ENCODE measurements around the gene FIBP.

DNA sequence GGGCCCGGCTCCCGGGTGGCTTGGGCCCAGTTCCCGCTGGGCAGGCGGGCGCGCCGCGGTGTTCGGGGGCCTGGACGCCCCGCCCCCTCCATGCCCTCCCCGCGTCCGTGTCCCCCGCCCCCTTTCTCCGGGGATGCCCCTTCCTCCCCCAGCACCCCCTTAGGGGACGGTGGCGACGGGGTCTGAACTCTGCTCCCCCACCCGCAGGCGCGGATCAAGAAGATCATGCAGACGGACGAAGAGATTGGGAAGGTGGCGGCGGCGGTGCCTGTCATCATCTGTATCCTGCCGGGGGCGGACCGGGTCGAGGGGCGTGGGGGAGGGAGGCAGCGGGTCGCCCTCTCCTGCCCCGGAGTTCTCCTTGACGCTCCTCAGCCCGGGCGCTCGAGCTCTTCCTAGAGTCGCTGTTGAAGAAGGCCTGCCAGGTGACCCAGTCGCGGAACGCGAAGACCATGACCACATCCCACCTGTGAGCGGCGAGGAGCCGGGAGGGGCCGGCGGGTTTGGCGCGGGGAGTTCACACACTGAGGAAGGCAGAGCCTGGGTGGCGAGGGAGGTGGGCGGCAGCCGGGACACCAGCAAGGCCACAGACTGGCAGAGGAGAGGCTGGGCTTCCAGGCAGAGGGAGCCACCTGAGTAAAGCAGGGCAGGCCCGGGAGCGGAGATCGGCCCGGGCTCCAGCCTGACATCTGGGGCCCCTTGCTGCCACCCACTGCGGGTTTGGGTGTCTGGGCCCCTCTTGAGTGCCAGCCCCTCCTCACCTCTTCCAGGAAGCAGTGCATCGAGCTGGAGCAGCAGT, 31.5 kb upstream of the FIBP start:
- no peak for TF ChIP-seq POLR2A (IDR thresholded peaks at IDR 0.05; ENCODE audit: extremely low read depth, insufficient read length)
- TF ChIP-seq, protein P1, sequence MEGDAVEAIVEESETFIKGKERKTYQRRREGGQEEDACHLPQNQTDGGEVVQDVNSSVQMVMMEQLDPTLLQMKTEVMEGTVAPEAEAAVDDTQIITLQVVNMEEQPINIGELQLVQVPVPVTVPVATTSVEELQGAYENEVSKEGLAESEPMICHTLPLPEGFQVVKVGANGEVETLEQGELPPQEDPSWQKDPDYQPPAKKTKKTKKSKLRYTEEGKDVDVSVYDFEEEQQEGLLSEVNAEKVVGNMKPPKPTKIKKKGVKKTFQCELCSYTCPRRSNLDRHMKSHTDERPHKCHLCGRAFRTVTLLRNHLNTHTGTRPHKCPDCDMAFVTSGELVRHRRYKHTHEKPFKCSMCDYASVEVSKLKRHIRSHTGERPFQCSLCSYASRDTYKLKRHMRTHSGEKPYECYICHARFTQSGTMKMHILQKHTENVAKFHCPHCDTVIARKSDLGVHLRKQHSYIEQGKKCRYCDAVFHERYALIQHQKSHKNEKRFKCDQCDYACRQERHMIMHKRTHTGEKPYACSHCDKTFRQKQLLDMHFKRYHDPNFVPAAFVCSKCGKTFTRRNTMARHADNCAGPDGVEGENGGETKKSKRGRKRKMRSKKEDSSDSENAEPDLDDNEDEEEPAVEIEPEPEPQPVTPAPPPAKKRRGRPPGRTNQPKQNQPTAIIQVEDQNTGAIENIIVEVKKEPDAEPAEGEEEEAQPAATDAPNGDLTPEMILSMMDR (IDR thresholded peaks at IDR 0.05; ENCODE audit: low read depth, low read length) = no peak
